GM19468 (cell line): ENCODE data around the gene ACOT2.
"Not testable (repeated sequence)": the region's sequence is repeated elsewhere in the genome, so short reads cannot be mapped to it uniquely, and the experiment has no call there.

Experiments
- ATAC-seq: cut with Tn5 transposase; IDR thresholded peaks from one replicate; pipeline ENCODE4 v1.9.1; 2021; ENCODE audit warnings: mild to moderate bottlenecking, moderate library complexity, moderate number of reproducible peaks; ENCODE audit not compliant: unreplicated experiment; ENCODE audit errors: extremely low read depth

Gene ACOT2

DNA sequence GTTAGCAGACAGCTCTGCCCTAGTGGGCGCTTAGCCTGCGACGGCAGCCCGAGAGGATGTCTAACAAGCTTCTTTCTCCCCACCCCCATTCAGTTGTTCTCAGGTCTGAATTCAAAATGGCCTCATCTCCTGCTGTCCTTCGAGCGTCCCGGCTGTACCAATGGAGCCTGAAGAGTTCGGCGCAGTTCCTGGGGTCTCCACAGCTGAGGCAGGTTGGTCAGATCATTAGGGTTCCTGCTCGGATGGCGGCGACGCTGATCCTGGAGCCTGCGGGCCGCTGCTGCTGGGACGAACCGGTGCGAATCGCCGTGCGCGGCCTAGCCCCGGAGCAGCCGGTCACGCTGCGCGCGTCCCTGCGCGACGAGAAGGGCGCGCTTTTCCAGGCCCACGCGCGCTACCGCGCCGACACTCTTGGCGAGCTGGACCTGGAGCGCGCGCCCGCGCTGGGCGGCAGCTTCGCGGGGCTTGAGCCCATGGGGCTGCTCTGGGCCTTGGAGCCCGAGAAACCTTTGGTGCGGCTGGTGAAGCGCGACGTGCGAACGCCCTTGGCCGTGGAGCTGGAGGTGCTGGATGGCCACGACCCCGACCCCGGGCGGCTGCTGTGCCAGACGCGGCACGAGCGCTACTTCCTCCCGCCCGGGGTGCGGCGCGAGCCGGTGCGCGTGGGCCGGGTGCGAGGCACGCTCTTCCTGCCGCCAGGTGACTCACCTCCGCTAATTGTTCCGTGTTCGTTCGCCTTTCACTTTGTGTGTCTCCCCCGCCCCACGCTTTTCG lies at the start of gene ACOT2:
Gene ACOT2 (plus strand): TSS at position 29 of the 774 bp plus-strand sequence. CDS start 28 bp downstream, at position 57.
- ATAC-seq = peak; percentile 59

GRCh38 chr14:73521229-73521628 lies 47.8 kb upstream of the ACOT2 start:
- ATAC-seq = no peak

- no peak for ATAC-seq
Measured at GRCh38 chr14:73524493-73524892, 44.5 kb upstream of the ACOT2 start.

- no peak for ATAC-seq
Measured at GRCh38 chr14:73526036-73526984, 42.7 kb upstream of the ACOT2 start.

GRCh38 chr14:73529356-73529755 lies 39.7 kb upstream of the ACOT2 start:
- not testable (repeated sequence) for ATAC-seq

DNA sequence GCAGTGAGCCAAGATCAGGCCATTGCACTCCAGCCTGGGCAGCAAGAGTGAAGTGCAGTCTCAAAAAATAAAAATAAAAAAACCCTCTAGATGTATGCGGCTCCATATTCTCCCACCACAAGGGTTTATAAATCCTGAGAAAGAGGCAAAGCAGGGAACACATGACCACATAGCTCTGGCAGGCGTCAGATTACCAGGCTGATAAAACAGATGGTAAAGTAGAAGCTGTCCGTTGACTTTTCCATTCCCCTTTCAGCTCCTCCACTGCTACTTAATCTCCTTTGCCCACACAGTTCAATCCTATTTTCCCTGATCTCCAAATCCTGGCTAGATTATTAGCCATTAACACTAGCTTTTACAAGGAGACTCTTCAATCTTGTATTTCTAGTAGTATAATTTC lies 37.0 kb upstream of the ACOT2 start:
- not testable (repeated sequence) for ATAC-seq

DNA sequence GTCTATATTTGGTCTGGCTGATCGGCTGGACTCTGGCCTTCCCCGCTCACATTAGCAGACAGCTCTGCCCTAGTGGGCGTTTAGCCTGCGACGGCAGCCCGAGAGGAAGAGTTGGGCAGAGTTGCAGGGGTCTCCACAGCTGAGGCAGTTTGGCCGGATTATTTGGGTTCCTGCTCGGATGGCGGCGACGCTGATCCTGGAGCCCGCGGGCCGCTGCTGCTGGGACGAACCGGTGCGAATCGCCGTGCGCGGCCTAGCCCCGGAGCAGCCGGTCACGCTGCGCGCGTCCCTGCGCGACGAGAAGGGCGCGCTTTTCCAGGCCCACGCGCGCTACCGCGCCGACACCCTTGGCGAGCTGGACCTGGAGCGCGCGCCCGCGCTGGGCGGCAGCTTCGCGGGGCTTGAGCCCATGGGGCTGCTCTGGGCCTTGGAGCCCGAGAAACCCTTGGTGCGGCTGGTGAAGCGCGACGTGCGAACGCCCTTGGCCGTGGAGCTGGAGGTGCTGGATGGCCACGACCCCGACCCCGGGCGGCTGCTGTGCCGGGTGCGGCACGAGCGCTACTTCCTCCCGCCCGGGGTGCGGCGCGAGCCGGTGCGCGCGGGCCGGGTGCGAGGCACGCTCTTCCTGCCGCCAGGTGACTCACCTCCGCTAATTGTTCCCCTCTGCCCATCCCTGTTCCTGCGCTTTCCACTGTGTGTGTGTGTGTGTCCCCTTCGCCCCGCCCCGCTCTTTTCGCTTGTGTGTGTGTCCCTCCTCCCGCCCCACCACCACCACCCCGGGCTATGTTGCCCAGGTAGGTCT lies 31.6 kb upstream of the ACOT2 start:
- ATAC-seq = not testable (repeated sequence)

DNA sequence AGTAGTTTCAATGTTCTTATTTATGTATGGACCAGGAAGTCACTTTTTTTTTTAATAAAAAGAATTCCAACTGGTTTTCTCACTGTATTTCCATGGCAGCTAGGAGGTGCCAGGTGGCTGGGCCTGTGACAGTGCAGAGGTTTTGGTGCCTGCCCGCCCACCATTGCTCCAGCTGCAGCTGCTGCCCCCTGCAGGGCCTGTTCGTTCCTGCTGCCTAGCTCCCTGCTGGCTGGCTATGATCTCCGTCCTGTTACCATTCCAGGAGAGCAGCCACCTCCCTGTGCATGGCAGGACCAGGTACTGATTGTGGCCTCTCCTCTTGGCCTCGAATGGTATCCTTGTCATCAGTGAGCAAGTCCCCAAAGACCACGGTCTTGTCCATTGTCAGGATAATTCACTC lies 30.0 kb upstream of the ACOT2 start:
- not testable (repeated sequence) for ATAC-seq

DNA sequence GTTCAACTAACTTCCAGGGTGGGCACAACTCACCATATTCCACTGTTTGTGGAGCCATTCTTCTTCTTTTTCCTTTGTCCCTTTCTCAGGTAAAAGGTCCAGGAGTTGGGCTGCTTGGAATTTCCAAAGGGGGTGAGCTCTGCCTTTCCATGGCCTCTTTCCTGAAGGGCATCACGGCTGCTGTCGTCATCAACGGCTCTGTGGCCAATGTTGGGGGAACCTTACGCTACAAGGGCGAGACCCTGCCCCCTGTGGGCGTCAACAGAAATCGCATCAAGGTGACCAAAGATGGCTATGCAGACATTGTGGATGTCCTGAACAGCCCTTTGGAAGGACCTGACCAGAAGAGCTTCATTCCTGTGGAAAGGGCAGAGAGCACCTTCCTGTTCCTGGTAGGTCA lies 26.1 kb upstream of the ACOT2 start:
- not testable (repeated sequence) for ATAC-seq

DNA sequence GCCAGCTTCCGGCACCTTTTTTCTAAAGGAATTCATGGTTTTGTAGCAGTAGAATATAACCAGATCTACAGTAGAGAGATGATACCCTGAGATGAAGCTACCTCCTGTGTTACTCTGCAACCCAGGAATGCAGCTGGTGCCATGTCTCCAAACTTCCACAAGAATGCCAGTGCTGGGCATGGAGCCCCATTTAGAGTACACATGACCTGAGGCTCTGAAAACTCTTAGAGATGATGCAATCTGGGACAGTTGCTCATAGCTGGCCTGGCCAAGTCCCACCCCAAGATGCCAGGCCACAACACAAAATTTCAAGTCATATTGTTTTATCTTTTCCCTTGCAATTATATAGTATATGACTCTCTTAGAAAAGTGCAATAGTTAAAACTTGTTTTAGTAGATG lies 23.7 kb upstream of the ACOT2 start:
- ATAC-seq = not testable (repeated sequence)

DNA sequence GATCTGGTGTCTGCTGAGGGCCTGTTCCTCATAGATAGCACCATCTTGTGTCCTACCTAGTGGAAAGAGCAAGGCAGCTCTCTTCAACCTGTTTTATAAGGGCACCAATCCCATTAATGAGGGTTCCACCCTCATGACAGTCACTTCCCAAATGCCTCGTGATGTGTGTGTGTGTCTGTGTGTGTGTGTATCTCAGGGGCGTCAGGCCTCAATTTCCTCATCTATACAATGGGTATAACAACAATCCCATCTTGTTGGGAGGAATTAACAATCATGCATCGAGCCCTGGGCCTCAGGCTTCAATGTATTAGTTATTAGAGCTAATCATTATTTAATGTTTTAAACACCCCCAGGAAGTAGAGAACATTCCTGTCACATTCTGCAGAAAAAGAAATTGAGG lies 19.9 kb upstream of the ACOT2 start:
- not testable (repeated sequence) for ATAC-seq

DNA sequence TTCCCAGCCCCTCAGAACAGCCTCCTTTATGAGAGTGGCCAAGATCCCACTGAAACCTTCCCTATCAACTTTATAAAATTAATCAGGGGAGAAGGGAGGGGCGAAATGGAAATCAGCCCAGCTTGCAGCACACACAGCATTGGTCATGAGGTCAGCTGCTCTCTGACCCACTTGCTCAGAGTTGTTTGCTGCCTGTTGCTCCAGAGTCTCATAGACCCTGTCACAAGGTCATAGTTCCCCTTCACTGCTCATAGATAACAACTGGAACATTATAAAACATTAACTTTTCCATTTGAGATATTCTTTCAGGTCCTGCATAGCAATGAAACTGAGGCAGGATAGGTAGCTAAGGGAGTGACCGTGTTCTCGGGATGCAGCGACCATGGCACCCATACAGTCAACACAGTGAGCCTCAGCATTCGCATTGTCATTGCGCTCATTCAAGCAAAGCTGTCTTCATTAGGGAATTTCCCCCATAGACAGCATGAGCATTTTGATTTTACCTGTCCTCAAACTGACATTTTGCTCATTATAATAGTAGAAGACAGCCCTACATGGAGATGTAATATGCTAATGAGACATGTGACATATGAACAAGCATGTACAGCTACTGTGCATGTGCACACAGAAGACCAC lies 19.0 kb upstream of the ACOT2 start:
- not testable (repeated sequence) for ATAC-seq

DNA sequence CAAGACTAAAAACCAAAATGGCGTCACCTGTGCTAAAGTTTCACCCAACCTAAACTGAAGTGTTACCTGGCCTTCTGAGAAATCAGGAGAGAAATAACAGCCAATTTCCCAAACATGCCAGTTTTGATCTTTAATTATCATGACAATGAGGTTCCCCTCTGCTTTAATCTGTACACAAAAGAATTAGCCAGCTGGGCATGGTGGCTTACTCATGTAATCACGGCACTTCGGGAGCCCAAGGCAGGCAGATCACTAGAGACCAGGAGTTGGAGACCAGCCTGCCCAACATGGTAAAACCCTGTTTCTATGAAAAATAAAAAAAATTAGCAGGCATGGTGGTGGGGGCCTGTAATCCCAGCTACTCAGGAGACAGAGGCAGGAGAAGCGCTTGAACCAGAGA lies 15.2 kb upstream of the ACOT2 start:
- ATAC-seq = no peak

DNA sequence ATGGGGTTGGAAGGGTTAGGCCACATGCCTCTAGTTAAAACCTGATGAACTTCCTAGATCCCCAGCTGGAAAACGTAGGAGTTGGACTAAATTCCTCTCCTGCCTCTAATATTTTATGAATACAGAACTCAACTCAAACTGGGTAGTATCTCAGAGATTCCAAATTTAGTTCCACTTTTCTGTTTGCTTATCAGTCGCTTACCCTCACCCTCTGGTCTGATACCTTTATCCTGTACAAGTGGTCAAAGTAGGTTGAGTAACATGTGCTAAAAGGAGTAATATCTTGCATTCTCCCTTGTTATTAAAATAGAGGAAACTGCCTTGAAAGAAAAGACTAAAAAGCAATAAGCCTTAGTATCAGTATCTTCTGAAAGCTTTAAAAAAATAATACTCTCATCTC lies 11.8 kb upstream of the ACOT2 start:
- ATAC-seq = not testable (repeated sequence)

DNA sequence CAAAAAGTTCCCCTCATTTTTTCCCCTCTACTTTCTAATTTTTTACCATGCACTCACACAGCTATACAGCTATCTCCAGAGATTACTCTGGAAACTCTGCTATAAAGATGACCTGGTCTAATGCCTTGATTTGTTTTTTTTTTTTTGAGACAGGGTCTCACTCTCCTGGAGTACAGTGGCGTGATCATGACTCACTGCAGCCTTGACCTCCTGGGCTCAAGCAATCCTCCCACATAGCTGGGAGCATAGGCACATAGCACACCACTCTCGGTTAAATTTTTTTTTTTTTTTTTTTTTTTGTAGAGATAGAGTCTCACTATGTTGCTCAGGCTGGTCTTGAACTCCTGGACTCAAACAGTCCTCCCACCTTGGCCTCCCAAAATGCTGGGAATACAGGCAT lies 10.8 kb upstream of the ACOT2 start:
- ATAC-seq = not testable (repeated sequence)

DNA sequence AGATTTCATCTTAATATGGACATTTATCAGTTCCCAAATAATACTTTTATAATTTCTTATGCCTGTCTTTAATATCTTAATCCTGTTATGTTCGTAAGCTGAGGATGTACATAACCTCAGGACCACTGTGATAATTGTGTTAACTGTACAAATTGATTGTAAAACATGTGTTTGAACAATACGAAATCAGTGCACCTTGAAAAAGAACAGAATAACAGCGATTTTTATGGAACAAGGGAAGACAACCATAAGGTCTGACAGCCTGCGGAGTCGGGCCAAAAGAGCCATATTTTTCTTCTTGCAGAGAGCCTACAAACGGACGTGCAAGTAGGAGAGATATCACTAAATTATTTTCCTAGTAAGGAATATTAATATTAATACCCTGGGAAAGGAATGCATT lies 6.8 kb upstream of the ACOT2 start:
- not testable (repeated sequence) for ATAC-seq

- not testable (repeated sequence) for ATAC-seq
Measured at GRCh38 chr14:73562696-73563095, 6.3 kb upstream of the ACOT2 start.

DNA sequence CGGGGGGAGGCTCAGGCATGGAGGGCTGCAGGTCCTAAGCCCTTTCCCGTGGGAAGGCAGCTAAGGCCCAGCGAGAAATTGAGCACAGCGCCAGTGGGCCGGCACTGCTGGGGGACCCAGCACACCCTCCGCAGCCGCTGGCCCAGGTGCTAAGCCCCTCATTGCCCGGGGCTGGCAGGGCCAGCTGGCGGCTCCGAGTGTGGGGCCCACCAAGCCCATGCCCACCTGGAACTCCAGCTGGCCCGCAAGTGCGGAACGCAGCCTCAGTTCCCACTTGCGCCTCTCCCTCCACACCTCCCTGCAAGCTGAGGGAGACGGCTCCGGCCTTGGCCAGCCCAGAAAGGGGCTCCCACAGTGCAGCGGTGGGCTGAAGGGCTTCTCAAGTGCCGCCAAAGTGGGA lies 2.6 kb upstream of the ACOT2 start:
- ATAC-seq = not testable (repeated sequence)

- ATAC-seq = not testable (repeated sequence)
Measured at GRCh38 chr14:73566935-73567334, 2.1 kb upstream of the ACOT2 start.

GRCh38 chr14:73567358-73567757 lies 1.7 kb upstream of the ACOT2 start:
- no peak for ATAC-seq
